ENCODE data around the gene SFSWAP.
"Not testable (repeated sequence)": the region's sequence is repeated elsewhere in the genome, so short reads cannot be mapped to it uniquely, and the experiment has no call there.

The SFSWAP gene

GRCh38 chr12:131794061-131794460 lies 83.2 kb downstream of the SFSWAP start:
- DNase-seq: no peak

GRCh38 chr12:131794573-131794972 lies 83.7 kb downstream of the SFSWAP start:
- DNase-seq: no peak

GRCh38 chr12:131795064-131795463 lies 84.2 kb downstream of the SFSWAP start:
- no peak for DNase-seq

GRCh38 chr12:131795690-131796410 lies 85.0 kb downstream of the SFSWAP start:
- DNase-seq: no peak

- no peak for DNase-seq
These were observed 85.5 kb downstream of the SFSWAP start for GRCh38 chr12:131796411-131796736.

- DNase-seq: no peak
These were observed 86.1 kb downstream of the SFSWAP start for GRCh38 chr12:131796754-131797587.

- no peak for DNase-seq
These were observed 86.7 kb downstream of the SFSWAP start for GRCh38 chr12:131797588-131797934.

- DNase-seq: no peak
These were observed 88.3 kb downstream of the SFSWAP start for GRCh38 chr12:131799195-131799594.

GRCh38 chr12:131799828-131800593 lies 89.1 kb downstream of the SFSWAP start:
- no peak for DNase-seq

GRCh38 chr12:131800594-131801135 lies 89.8 kb downstream of the SFSWAP start:
- DNase-seq: no peak

- no peak for DNase-seq
These were observed 90.5 kb downstream of the SFSWAP start for GRCh38 chr12:131801254-131801866.

- no peak for DNase-seq
These were observed 93.2 kb downstream of the SFSWAP start for GRCh38 chr12:131803961-131804521.

- DNase-seq: no peak
These were observed 94.5 kb downstream of the SFSWAP start for GRCh38 chr12:131805421-131805820.

- no peak for DNase-seq
These were observed 95.8 kb downstream of the SFSWAP start for GRCh38 chr12:131806674-131807073.

- DNase-seq: no peak
These were observed 98.0 kb downstream of the SFSWAP start for GRCh38 chr12:131808744-131809371.

- DNase-seq: not testable (repeated sequence)
These were observed 98.8 kb downstream of the SFSWAP start for GRCh38 chr12:131809476-131810254.

- DNase-seq: no peak
These were observed 99.8 kb downstream of the SFSWAP start for GRCh38 chr12:131810726-131811125.

- DNase-seq: no peak
These were observed 104.2 kb downstream of the SFSWAP start for GRCh38 chr12:131815131-131815530.

- DNase-seq: no peak
These were observed 105.6 kb downstream of the SFSWAP start for GRCh38 chr12:131816495-131816894.

- no peak for DNase-seq
These were observed 106.4 kb downstream of the SFSWAP start for GRCh38 chr12:131817241-131817640.

Data from stimulated activated CD4-positive, alpha-beta T cell treated with anti-CD3 and anti-CD28 coated beads, Interleukin-2, amount 100 ng/mL, for 48 hours (primary cell).